ENCODE results near the gene JARID2. TPM values are rescaled to one million over a fixed set of nuclear protein-coding genes. Genes with fewer than 3 reads are reported as not detected.

JARID2 gene
- total and polyA plus RNA-seq, 9 of the 15 experiments (the other 6 are each of a cell fraction or from before 2014, with no cell fraction given) = 5.0 to 29.0 (median 15.6) TPM

- TF ChIP-seq ARHGAP35 (IDR thresholded peaks at IDR 0.05; ENCODE audit: partially characterized antibody) (no peak), SRSF1 (IDR thresholded peaks at IDR 0.05; ENCODE audit: low read depth, low read length) (no peak), ZBTB2 (IDR thresholded peaks at IDR 0.05) (no peak), ZFP30 (CRISPR knock-in tag; IDR thresholded peaks at IDR 0.05; ENCODE audit: borderline replicate concordance) (no peak), FOXK2 (conservative IDR thresholded peaks at IDR 0.05 in 1 of 2, IDR thresholded peaks at IDR 0.05 in 1 of 2; ENCODE audit: low read depth in 2 of 2) (no peak), ATF1 (CRISPR knock-in tag; IDR thresholded peaks at IDR 0.05) (no peak), ATF1 (tag; IDR thresholded peaks at IDR 0.05) (no peak), ZNF766 (CRISPR knock-in tag; conservative IDR thresholded peaks at IDR 0.05) (peak; percentile 42; the same call in 1 of the 2 replicates), HINFP (tag; conservative IDR thresholded peaks at IDR 0.05; ENCODE audit: low read depth) (peak; percentile 22; the same call in 1 of the 2 replicates), NFXL1 (CRISPR knock-in tag; IDR thresholded peaks at IDR 0.05) (no peak), STAT6 (CRISPR knock-in tag; IDR thresholded peaks at IDR 0.05) (no peak), ZBTB9 (CRISPR knock-in tag; IDR thresholded peaks at IDR 0.05) (no peak), ARNT (IDR thresholded peaks at IDR 0.05) (no peak), SOX6 (IDR thresholded peaks at IDR 0.05) (peak; percentile 64), ZNF639 (CRISPR knock-in tag; conservative IDR thresholded peaks at IDR 0.05 in 1 of 2, IDR thresholded peaks at IDR 0.05 in 1 of 2) (no peak), DMBX1 (CRISPR knock-in tag; IDR thresholded peaks at IDR 0.05; ENCODE audit: borderline replicate concordance) (peak; percentile 66; the same call in 1 of the 2 replicates), MAX (CRISPR knock-in tag; IDR thresholded peaks at IDR 0.05) (no peak), ZNF408 (CRISPR knock-in tag; IDR thresholded peaks at IDR 0.05; ENCODE audit: low read depth) (no peak)
These were observed 307.9 kb downstream of the JARID2 start (continued) for GRCh38 chr6:15553736-15554294.

Measured in K562 (cell line).